Measurements from ENCODE around the gene APEH.

DNA sequence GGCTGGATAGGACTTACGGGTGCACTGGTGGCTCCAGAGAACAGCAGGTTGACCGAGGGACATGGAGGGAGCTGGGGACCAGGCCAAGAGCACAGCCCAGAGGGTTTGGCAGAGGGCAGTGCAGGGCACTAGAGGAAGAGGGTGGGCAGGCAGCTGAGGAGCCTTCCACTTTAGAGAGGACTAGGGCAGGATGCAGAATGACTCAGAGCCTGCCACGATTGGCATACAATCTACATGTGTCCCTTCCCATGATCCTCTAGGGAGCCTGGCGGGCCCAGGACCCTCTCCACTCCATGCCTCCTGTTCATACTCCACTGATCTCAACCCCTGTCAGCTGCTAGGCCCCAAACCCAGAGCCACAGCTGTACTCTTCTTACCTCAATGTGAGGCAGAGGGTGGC is 14.4 kb upstream of the APEH start:
- TF ChIP-seq EP300 (IDR thresholded peaks at IDR 0.05; ENCODE audit: borderline replicate concordance) (no peak), FOXM1 (IDR thresholded peaks at IDR 0.05; ENCODE audit: borderline replicate concordance, low read depth) (no peak), MAX (IDR thresholded peaks at IDR 0.05) (no peak), REST (IDR thresholded peaks at IDR 0.05; ENCODE audit: low read depth) (no peak), YY1 (IDR thresholded peaks at IDR 0.05; ENCODE audit: low read depth) (no peak), TEAD4 (IDR thresholded peaks at IDR 0.05) (no peak), RAD21 (IDR thresholded peaks at IDR 0.05; ENCODE audit: low read depth) (no peak), EGR1 (IDR thresholded peaks at IDR 0.05) (no peak), TCF12 (IDR thresholded peaks at IDR 0.05; ENCODE audit: low read depth) (no peak), CEBPB (IDR thresholded peaks at IDR 0.05) (no peak), TAF1 (IDR thresholded peaks at IDR 0.05; ENCODE audit: low read depth) (no peak), CREB1 (IDR thresholded peaks at IDR 0.05; ENCODE audit: low read depth) (no peak), NFIC (IDR thresholded peaks at IDR 0.05) (no peak)
- TF ChIP-seq, protein P1, sequence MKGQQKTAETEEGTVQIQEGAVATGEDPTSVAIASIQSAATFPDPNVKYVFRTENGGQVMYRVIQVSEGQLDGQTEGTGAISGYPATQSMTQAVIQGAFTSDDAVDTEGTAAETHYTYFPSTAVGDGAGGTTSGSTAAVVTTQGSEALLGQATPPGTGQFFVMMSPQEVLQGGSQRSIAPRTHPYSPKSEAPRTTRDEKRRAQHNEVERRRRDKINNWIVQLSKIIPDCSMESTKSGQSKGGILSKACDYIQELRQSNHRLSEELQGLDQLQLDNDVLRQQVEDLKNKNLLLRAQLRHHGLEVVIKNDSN (IDR thresholded peaks at IDR 0.05) = no peak
